Right lobe of liver (tissue), 4 donors: ENCODE results near the gene DIS3L2.

Experiments used
- POLR2A ChIP-seq: fragments of 450-650 bp; IDR thresholded peaks from one replicate; pipeline ENCODE4 v1.6.1; 2017; ENCODE audit warnings: antibody characterized with exemption, mild to moderate bottlenecking
- TF ChIP-seq, protein P1 (sequence below), 4 donors: fragments of 200-600 bp in 3 of 4; fragments of 450-650 bp in 1 of 4; IDR thresholded peaks; one replicate each; pipeline versions ENCODE4 v1.5.1 to v1.8.0; 2016 to 2022; ENCODE audit warnings: antibody characterized with exemption in 4 of 4, mild to moderate bottlenecking in 2 of 4
- donor health status: DM: no; HTN: no; CAD: no.
- donor health status: DM: no; HTN: no; CAD: no.
- donor health status: DM: no; HTN: yes; CAD: no.

- TF ChIP-seq, protein P1, sequence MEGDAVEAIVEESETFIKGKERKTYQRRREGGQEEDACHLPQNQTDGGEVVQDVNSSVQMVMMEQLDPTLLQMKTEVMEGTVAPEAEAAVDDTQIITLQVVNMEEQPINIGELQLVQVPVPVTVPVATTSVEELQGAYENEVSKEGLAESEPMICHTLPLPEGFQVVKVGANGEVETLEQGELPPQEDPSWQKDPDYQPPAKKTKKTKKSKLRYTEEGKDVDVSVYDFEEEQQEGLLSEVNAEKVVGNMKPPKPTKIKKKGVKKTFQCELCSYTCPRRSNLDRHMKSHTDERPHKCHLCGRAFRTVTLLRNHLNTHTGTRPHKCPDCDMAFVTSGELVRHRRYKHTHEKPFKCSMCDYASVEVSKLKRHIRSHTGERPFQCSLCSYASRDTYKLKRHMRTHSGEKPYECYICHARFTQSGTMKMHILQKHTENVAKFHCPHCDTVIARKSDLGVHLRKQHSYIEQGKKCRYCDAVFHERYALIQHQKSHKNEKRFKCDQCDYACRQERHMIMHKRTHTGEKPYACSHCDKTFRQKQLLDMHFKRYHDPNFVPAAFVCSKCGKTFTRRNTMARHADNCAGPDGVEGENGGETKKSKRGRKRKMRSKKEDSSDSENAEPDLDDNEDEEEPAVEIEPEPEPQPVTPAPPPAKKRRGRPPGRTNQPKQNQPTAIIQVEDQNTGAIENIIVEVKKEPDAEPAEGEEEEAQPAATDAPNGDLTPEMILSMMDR (IDR thresholded peaks at IDR 0.05), result no peak
- no peak for TF ChIP-seq POLR2A
Measured at GRCh38 chr2:232299084-232299483, 337.6 kb downstream of the DIS3L2 start.
